H9 (cell line): ENCODE results near the gene ERMP1. TPM values are rescaled to one million over a fixed set of nuclear protein-coding genes. Genes with fewer than 3 reads are reported as not detected.

Source experiments
- DNase-seq: peaks from one replicate; pipeline ENCODE4 v3.0.0-alpha.2; 2017
- H2AFZ ChIP-seq: one replicate; pipeline ENCODE4 v1.6.1; 2013; ENCODE audit warnings: mild to moderate bottlenecking, low read length, control low read depth, moderate library complexity
- H2AK5ac ChIP-seq: 2 replicates; pipeline ENCODE4 v1.6.1; 2013; ENCODE audit warnings: low read length, control low read depth, mixed read lengths; ENCODE audit not compliant: insufficient read length
- H2BK120ac ChIP-seq: one replicate; pipeline ENCODE4 v1.6.1; 2013; ENCODE audit warnings: low read depth, mild to moderate bottlenecking, low read length, control low read depth, inconsistent platforms; ENCODE audit not compliant: poor library complexity, severe bottlenecking
- H2BK12ac ChIP-seq: 2 replicates; pipeline ENCODE4 v1.6.1; 2013; ENCODE audit warnings: low read length, control low read depth, mixed read lengths, low read depth; ENCODE audit not compliant: insufficient read length
- H2BK15ac ChIP-seq: 2 replicates; pipeline ENCODE4 v1.6.1; 2013; ENCODE audit warnings: low read depth, low read length, control low read depth
- H2BK20ac ChIP-seq: one replicate; pipeline ENCODE4 v1.6.1; 2013; ENCODE audit warnings: low read depth, mild to moderate bottlenecking, low read length, control low read depth, inconsistent platforms; ENCODE audit not compliant: poor library complexity, severe bottlenecking
- H2BK5ac ChIP-seq: 2 replicates; pipeline ENCODE4 v1.6.1; 2013; ENCODE audit warnings: low read length, control low read depth, mixed read lengths; ENCODE audit not compliant: insufficient read length
- H3K14ac ChIP-seq: 2 replicates; pipeline ENCODE4 v1.6.1; 2013; ENCODE audit warnings: low read length, control low read depth; ENCODE audit not compliant: insufficient read depth
- H3K18ac ChIP-seq: 2 replicates; pipeline ENCODE4 v1.6.1; 2013; ENCODE audit warnings: low read depth, mild to moderate bottlenecking, mixed read lengths, low read length, control low read depth; ENCODE audit not compliant: insufficient read length
- H3K23ac ChIP-seq: 2 replicates; pipeline ENCODE4 v1.6.1; 2013; ENCODE audit warnings: low read length, control low read depth, mixed read lengths, low read depth; ENCODE audit not compliant: insufficient read length
- H3K23me2 ChIP-seq: 2 replicates; pipeline ENCODE4 v1.6.1; 2013; ENCODE audit warnings: low read depth, mild to moderate bottlenecking, mixed read lengths, low read length, control low read depth; ENCODE audit not compliant: insufficient read length, poor library complexity, severe bottlenecking
- H3K27ac ChIP-seq: 2 replicates; pipeline ENCODE4 v1.5.1; 2013; ENCODE audit warnings: low read length, control low read depth, mixed read lengths, low read depth; ENCODE audit not compliant: insufficient read length
- H3K27me3 ChIP-seq: 2 replicates; pipeline ENCODE4 v1.6.1; 2013; ENCODE audit warnings: low read length, control low read depth, inconsistent platforms; ENCODE audit not compliant: insufficient read depth
- H3K4ac ChIP-seq: 2 replicates; pipeline ENCODE4 v1.6.1; 2013; ENCODE audit warnings: low read depth, mild to moderate bottlenecking, control low read depth, inconsistent platforms, low read length, moderate library complexity
- H3K4me1 ChIP-seq: 2 replicates; pipeline ENCODE4 v1.6.1; 2013; ENCODE audit warnings: low read length, control low read depth, inconsistent platforms; ENCODE audit not compliant: insufficient read depth
- H3K4me2 ChIP-seq: 2 replicates; pipeline ENCODE4 v1.6.1; 2013; ENCODE audit warnings: low read length, control low read depth, mixed read lengths; ENCODE audit not compliant: insufficient read length, insufficient read depth
- H3K56ac ChIP-seq: 2 replicates; pipeline ENCODE4 v1.6.1; 2013; ENCODE audit warnings: low read depth, mild to moderate bottlenecking, mixed read lengths, low read length, control low read depth; ENCODE audit not compliant: insufficient read length
- H3K79me1 ChIP-seq: 2 replicates; pipeline ENCODE4 v1.6.1; 2013; ENCODE audit warnings: low read depth, mild to moderate bottlenecking, moderate library complexity, low read length, control low read depth, inconsistent platforms; ENCODE audit not compliant: insufficient read depth, poor library complexity, severe bottlenecking
- H3K79me2 ChIP-seq: 2 replicates; pipeline ENCODE4 v1.6.1; 2013; ENCODE audit warnings: low read length, control low read depth, inconsistent platforms; ENCODE audit not compliant: insufficient read depth
- H3K9ac ChIP-seq: 2 replicates; pipeline ENCODE4 v1.6.1; 2013; ENCODE audit warnings: low read length, control low read depth, mixed read lengths; ENCODE audit not compliant: insufficient read length; ENCODE audit errors: extremely low read depth
- H3K9me3 ChIP-seq: one replicate; pipeline ENCODE4 v1.6.1; 2013; ENCODE audit warnings: low read depth, low read length, inconsistent platforms; ENCODE audit not compliant: control insufficient read depth
- H3T11ph ChIP-seq: one replicate; pipeline ENCODE4 v1.6.1; 2013; ENCODE audit warnings: mild to moderate bottlenecking, low read length, control low read depth, inconsistent platforms
- H4K20me1 ChIP-seq: one replicate; pipeline ENCODE4 v1.6.1; 2013; ENCODE audit not compliant: control insufficient read depth, insufficient read length, insufficient read depth
- H4K5ac ChIP-seq: 2 replicates; pipeline ENCODE4 v1.6.1; 2013; ENCODE audit warnings: low read depth, mild to moderate bottlenecking, mixed read lengths, low read length, control low read depth; ENCODE audit not compliant: insufficient read length
- H4K8ac ChIP-seq: replicated peaks from 2 replicates; pipeline ENCODE4 v1.6.1; 2013; ENCODE audit warnings: low read length, control low read depth, mixed read lengths, low read depth; ENCODE audit not compliant: insufficient read length
- H4K91ac ChIP-seq: 2 replicates; pipeline ENCODE4 v1.6.1; 2013; ENCODE audit warnings: low read depth, mild to moderate bottlenecking, moderate library complexity, mixed read lengths, low read length, control low read depth; ENCODE audit not compliant: insufficient read length
- H3K27ac Mint-ChIP-seq, 3 experiments: 2 replicates in 2 of 3; 3 replicates in 1 of 3; pipeline ENCODE4 v1.8.0; 2020 to 2021; ENCODE audit warnings: mixed read lengths in 3 of 3, mild to moderate bottlenecking in 1 of 3, moderate library complexity in 1 of 3
- H3K27me3 Mint-ChIP-seq: 2 replicates; pipeline ENCODE4 v1.8.0; 2021; ENCODE audit warnings: low read depth, mild to moderate bottlenecking, moderate library complexity, mixed read lengths
- H3K36me3 Mint-ChIP-seq, 3 experiments: 2 replicates in 2 of 3; 3 replicates in 1 of 3; pipeline ENCODE4 v1.8.0; 2020 to 2021; ENCODE audit warnings: low read depth in 3 of 3, mixed read lengths in 3 of 3; ENCODE audit not compliant: insufficient read depth in 1 of 3
- H3K4me1 Mint-ChIP-seq, 2 experiments: 2 replicates each; pipeline ENCODE4 v1.8.0; 2020; ENCODE audit warnings: mixed read lengths in 2 of 2
- H3K4me3 Mint-ChIP-seq, 2 experiments: 2 replicates in 1 of 2; 3 replicates in 1 of 2; pipeline ENCODE4 v1.8.0; 2020 to 2021; ENCODE audit warnings: mild to moderate bottlenecking in 2 of 2, mixed read lengths in 2 of 2, moderate library complexity in 1 of 2
- H3K9me3 Mint-ChIP-seq, 2 experiments: 2 replicates in 1 of 2; 3 replicates in 1 of 2; pipeline ENCODE4 v1.8.0; 2020; ENCODE audit warnings: mild to moderate bottlenecking in 2 of 2, mixed read lengths in 2 of 2, moderate library complexity in 1 of 2
- WGBS: extraction: QIAGEN DNeasy Blood & Tissue Kit; methylation state at CpG from one replicate; pipeline ENCODE4 v1.1.7; 2013; ENCODE audit warnings: missing lambda C conversion rate, low lambda C conversion rate, mixed read lengths; ENCODE audit not compliant: insufficient read length; ENCODE audit errors: extremely low coverage; 5-methylcytosine and 5-hydroxymethylcytosine counted together
- total RNA-seq: library from RNA; stranded (reverse); gene quantifications from 2 replicates; pipeline ENCODE4 v1.2.1, GENCODE V29; 2021
- TF ChIP-seq, protein P1 (sequence below): fragments of 200-600 bp; sonication (generic); conservative IDR thresholded peaks from 3 replicates; pipeline ENCODE4 v1.8.0; 2021; ENCODE audit warnings: antibody characterized with exemption, mild to moderate bottlenecking

The ERMP1 gene
- total RNA-seq, 1 experiment from 2014 or later = 20.2 TPM

DNA sequence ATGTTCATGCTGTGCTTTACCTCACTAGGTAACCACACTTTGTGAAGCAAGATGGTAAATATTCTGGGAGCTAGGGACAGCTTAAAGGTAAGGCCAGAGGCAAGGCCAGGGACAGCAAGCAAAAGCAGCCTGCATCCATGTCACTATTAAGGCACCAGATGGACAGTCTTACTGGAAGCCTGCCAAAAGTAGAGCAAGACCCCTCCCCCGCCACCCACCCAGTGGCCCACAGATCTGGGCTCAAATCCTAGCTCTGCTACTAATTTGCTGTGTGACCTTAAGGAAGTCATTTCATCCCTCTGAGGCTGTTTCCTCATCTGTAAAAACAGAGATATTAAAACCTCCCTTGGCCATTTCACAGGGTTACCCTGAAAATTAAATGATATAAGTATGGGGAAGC, 13.2 kb upstream of the ERMP1 start:
- H3K27me3 ChIP-seq = no peaks in the 10 kb centered on the region
- no peak overlapping the region for H2AFZ ChIP-seq
- H3K27ac ChIP-seq = no peak overlapping the region
- no peak overlapping the region for H3K4me3 Mint-ChIP-seq
- peaks cover 2 to 9% (median 3%) of the 10 kb centered on the region in 3 experiments; a peak in 5 of 7 replicates for H3K36me3 Mint-ChIP-seq
- TF ChIP-seq, protein P1, sequence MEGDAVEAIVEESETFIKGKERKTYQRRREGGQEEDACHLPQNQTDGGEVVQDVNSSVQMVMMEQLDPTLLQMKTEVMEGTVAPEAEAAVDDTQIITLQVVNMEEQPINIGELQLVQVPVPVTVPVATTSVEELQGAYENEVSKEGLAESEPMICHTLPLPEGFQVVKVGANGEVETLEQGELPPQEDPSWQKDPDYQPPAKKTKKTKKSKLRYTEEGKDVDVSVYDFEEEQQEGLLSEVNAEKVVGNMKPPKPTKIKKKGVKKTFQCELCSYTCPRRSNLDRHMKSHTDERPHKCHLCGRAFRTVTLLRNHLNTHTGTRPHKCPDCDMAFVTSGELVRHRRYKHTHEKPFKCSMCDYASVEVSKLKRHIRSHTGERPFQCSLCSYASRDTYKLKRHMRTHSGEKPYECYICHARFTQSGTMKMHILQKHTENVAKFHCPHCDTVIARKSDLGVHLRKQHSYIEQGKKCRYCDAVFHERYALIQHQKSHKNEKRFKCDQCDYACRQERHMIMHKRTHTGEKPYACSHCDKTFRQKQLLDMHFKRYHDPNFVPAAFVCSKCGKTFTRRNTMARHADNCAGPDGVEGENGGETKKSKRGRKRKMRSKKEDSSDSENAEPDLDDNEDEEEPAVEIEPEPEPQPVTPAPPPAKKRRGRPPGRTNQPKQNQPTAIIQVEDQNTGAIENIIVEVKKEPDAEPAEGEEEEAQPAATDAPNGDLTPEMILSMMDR = no peak
- no peak for DNase-seq
- no peak overlapping the region for H4K5ac ChIP-seq
- H4K91ac ChIP-seq = no peak overlapping the region
- peaks cover 7% of the 10 kb centered on the region in 2 experiments; a peak in 4 of 5 replicates for H3K9me3 Mint-ChIP-seq
- no peak overlapping the region for H3K4me2 ChIP-seq
- no peaks in the 10 kb centered on the region for H4K20me1 ChIP-seq
- H2BK20ac ChIP-seq = no peak overlapping the region
- 0 out of 2 replicates have a peak, but pooled peaks cover 2% of the 10 kb centered on the region for H3K4me1 ChIP-seq
- no peak overlapping the region for H3K56ac ChIP-seq
- no peak overlapping the region for H3K23ac ChIP-seq
- H2BK5ac ChIP-seq = no peak overlapping the region
- H3K27ac Mint-ChIP-seq = no peak overlapping the region
- no peak overlapping the region for H2BK15ac ChIP-seq
- no peak overlapping the region for H3K18ac ChIP-seq
- H2BK12ac ChIP-seq = no peak overlapping the region
- H3K14ac ChIP-seq = no peak overlapping the region; the same call in 1 of the 2 replicates
- H3T11ph ChIP-seq = no peak overlapping the region
- H2AK5ac ChIP-seq = no peak overlapping the region
- no peak overlapping the region for H3K4ac ChIP-seq
- H3K23me2 ChIP-seq = no peaks in the 10 kb centered on the region
- peaks cover 7 to 9% of the 10 kb centered on the region in 2 experiments; a peak in 3 of 4 replicates for H3K4me1 Mint-ChIP-seq
- H3K9me3 ChIP-seq = no peaks in the 10 kb centered on the region
- no peaks in the 10 kb centered on the region for H3K27me3 Mint-ChIP-seq
- no peak overlapping the region for H2BK120ac ChIP-seq
- H3K9ac ChIP-seq = no peak overlapping the region
- H3K79me1 ChIP-seq = no peaks in the 10 kb centered on the region
- no peaks in the 10 kb centered on the region for H3K79me2 ChIP-seq
- no CpG with 5 or more reads among the region's 1 CpG for WGBS
- no peak overlapping the region for H4K8ac ChIP-seq
